ENCODE data around the gene AADAT.

The AADAT gene

GRCh38 chr4:170089668-170090351 lies at the start of gene AADAT:
Gene AADAT, minus strand, starts transcription at chr4:170089956. Its CDS starts 266 bp downstream, at chr4:170089690.
- no peak within 1 kb of the TSS for H3K27ac ChIP-seq
- DNase-seq (ENCODE audit: low read depth, low spot score): no peak
- H3K9ac ChIP-seq (ENCODE audit: insufficient read length): peak within 1 kb of the TSS; percentile 69
- no peaks in the 10 kb centered on the region for H3K36me3 ChIP-seq (ENCODE audit: insufficient read depth, low read length)
- H3K9me3 ChIP-seq (ENCODE audit: low read depth, low read length): no peaks in the 10 kb centered on the region
- TF ChIP-seq EZH2 (IDR thresholded peaks at IDR 0.05) (no peak), FOXP2 (optimal IDR thresholded peaks at IDR 0.05; ENCODE audit: control extremely low read depth, extremely low read length, insufficient read depth) (no peak), POLR2AphosphoS5 (IDR thresholded peaks at IDR 0.05; ENCODE audit: borderline replicate concordance, low read depth, low read length) (no peak)
- peak within 1 kb of the TSS; percentile 90 for H3K4me3 ChIP-seq

DNA sequence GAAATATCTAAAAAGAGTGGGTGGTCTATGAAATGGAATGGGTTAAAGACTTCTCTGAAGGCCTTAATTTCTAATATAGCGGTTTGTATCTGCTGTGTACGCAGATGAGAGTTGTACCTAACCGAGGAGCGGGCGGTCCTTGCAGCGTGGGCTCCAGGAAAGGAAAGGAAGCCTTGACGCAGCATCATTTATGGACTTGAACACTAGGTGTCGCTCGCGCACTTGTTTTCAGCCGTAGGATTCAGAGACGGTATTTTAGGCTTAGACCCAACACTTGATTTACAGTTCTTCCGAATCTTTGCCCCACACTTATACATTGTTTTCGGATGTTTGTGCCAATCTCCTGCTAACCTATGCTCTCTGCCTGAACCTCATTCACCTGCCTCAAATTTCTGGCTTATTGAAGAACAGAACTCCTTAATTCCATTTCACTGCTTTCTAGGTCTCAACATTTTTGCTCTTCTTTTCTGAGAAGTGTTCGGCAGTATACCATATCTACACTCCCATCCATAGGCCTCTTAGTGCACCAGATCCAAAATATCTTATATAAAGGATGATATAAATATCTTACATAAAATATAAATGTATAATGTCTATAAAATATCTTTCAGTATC lies 48.9 kb upstream of the AADAT start:
- H3K36me3 ChIP-seq (ENCODE audit: insufficient read depth, low read length): no peaks in the 10 kb centered on the region
- TF ChIP-seq EZH2 (IDR thresholded peaks at IDR 0.05) (no peak), POLR2AphosphoS5 (IDR thresholded peaks at IDR 0.05; ENCODE audit: borderline replicate concordance, low read depth, low read length) (no peak), FOXP2 (optimal IDR thresholded peaks at IDR 0.05; ENCODE audit: control extremely low read depth, extremely low read length, insufficient read depth) (no peak)
- peak; percentile 52 for DNase-seq (ENCODE audit: low read depth, low spot score)
- no peak overlapping the region for H3K27ac ChIP-seq
- H3K9ac ChIP-seq (ENCODE audit: insufficient read length): no peak overlapping the region
- H3K4me3 ChIP-seq: 0 out of 2 replicates have a peak overlapping the region, but pooled peaks have one; percentile 35
- H3K9me3 ChIP-seq (ENCODE audit: low read depth, low read length): no peaks in the 10 kb centered on the region

DNA sequence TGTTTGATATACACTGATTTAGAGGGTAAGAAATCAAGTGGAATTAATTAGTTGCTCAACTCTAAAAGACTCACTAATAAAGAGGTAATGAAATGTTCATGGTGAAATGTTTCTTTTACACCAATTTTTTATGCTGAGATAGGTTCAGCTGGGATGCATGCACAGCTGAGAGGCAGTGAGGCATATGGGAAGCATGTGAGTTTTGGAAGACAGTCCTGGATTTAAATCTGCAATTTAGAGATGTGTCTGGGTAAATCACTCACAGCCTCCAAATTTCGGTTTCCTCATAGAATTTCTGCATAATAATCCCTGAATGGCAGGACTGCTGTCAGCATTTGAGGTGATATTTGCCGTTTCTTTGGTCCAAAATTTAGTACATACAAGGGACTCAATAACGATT lies 48.2 kb upstream of the AADAT start:
- no peak overlapping the region for H3K9ac ChIP-seq (ENCODE audit: insufficient read length)
- no peaks in the 10 kb centered on the region for H3K9me3 ChIP-seq (ENCODE audit: low read depth, low read length)
- H3K4me3 ChIP-seq: no peak overlapping the region
- DNase-seq (ENCODE audit: low read depth, low spot score): no peak
- TF ChIP-seq EZH2 (IDR thresholded peaks at IDR 0.05): no peak
- no peak for TF ChIP-seq FOXP2 (optimal IDR thresholded peaks at IDR 0.05; ENCODE audit: control extremely low read depth, extremely low read length, insufficient read depth)
- TF ChIP-seq POLR2AphosphoS5 (IDR thresholded peaks at IDR 0.05; ENCODE audit: borderline replicate concordance, low read depth, low read length): no peak
- H3K27ac ChIP-seq: no peak overlapping the region
- no peaks in the 10 kb centered on the region for H3K36me3 ChIP-seq (ENCODE audit: insufficient read depth, low read length)

GRCh38 chr4:170137466-170137865 lies 47.7 kb upstream of the AADAT start:
- Histone ChIP-seq H3K9me3 (ENCODE audit: low read depth, low read length) (no peaks in the 10 kb centered on the region), H3K27ac (no peak overlapping the region), H3K9ac (ENCODE audit: insufficient read length) (no peak overlapping the region), H3K4me3 (no peak overlapping the region), H3K36me3 (ENCODE audit: insufficient read depth, low read length) (no peaks in the 10 kb centered on the region)
- DNase-seq (ENCODE audit: low read depth, low spot score): no peak
- no peak for TF ChIP-seq POLR2AphosphoS5 (IDR thresholded peaks at IDR 0.05; ENCODE audit: borderline replicate concordance, low read depth, low read length)
- no peak for TF ChIP-seq FOXP2 (optimal IDR thresholded peaks at IDR 0.05; ENCODE audit: control extremely low read depth, extremely low read length, insufficient read depth)
- no peak for TF ChIP-seq EZH2 (IDR thresholded peaks at IDR 0.05)

DNA sequence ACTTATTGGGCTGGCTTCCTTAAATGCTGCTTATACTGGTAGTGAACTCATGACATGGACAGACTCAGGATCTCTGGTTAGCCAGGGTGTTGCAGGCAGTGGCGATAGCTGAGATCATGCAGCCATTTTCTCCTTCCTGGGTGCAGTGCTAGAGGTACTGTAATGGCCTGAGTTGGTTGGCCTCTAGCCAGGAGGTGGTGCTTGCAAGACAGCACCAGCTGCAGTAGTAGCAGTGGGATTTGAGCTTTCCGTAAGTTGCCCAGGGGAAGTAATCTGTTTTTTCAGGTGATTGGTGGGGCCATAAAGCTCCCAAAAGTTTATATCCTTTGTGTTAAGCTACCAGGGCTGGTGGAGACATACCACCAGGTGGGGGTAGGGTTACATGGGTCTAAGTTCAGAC lies 45.1 kb upstream of the AADAT start:
- H3K36me3 ChIP-seq (ENCODE audit: insufficient read depth, low read length): no peaks in the 10 kb centered on the region
- no peak overlapping the region for H3K4me3 ChIP-seq
- no peak overlapping the region for H3K27ac ChIP-seq
- DNase-seq (ENCODE audit: low read depth, low spot score): no peak
- H3K9ac ChIP-seq (ENCODE audit: insufficient read length): no peak overlapping the region
- H3K9me3 ChIP-seq (ENCODE audit: low read depth, low read length): no peaks in the 10 kb centered on the region
- no peak for TF ChIP-seq POLR2AphosphoS5 (IDR thresholded peaks at IDR 0.05; ENCODE audit: borderline replicate concordance, low read depth, low read length)
- TF ChIP-seq FOXP2 (optimal IDR thresholded peaks at IDR 0.05; ENCODE audit: control extremely low read depth, extremely low read length, insufficient read depth): no peak

- H3K36me3 ChIP-seq (ENCODE audit: insufficient read depth, low read length): no peaks in the 10 kb centered on the region
- no peaks in the 10 kb centered on the region for H3K9me3 ChIP-seq (ENCODE audit: low read depth, low read length)
- H3K4me3 ChIP-seq: no peak overlapping the region
- H3K27ac ChIP-seq: no peak overlapping the region
- H3K9ac ChIP-seq (ENCODE audit: insufficient read length): no peak overlapping the region
- no peak for DNase-seq (ENCODE audit: low read depth, low spot score)
- TF ChIP-seq POLR2AphosphoS5 (IDR thresholded peaks at IDR 0.05; ENCODE audit: borderline replicate concordance, low read depth, low read length): no peak
- no peak for TF ChIP-seq FOXP2 (optimal IDR thresholded peaks at IDR 0.05; ENCODE audit: control extremely low read depth, extremely low read length, insufficient read depth)
- no peak for TF ChIP-seq EZH2 (IDR thresholded peaks at IDR 0.05)
Observed at GRCh38 chr4:170128219-170128804, 38.6 kb upstream of the AADAT start.

DNA sequence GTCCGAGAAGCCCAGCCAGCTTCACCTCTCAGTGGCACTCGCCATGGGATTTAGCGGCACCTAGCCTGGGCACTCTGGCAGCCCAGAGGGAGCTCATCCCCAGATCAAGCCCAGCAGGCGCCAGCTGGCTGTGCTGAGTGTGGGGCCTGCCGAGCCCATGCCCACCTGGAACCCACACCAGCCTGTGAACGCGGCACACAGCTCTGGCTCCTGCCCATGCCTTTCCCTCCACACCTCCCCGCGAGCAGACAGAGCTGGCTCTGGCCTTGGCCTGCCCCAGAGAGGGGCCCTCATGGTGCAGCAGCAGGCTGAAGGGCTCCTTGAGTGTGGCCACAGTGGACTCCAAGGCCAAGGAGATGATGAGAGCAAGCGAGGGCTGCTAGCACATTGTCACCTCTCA lies 38.0 kb upstream of the AADAT start:
- H3K36me3 ChIP-seq (ENCODE audit: insufficient read depth, low read length): no peaks in the 10 kb centered on the region

GRCh38 chr4:170124406-170124805 lies 34.6 kb upstream of the AADAT start:
- H3K9ac ChIP-seq (ENCODE audit: insufficient read length): no peak overlapping the region
- DNase-seq (ENCODE audit: low read depth, low spot score): no peak
- H3K27ac ChIP-seq: no peak overlapping the region
- TF ChIP-seq FOXP2 (optimal IDR thresholded peaks at IDR 0.05; ENCODE audit: control extremely low read depth, extremely low read length, insufficient read depth) (no peak), POLR2AphosphoS5 (IDR thresholded peaks at IDR 0.05; ENCODE audit: borderline replicate concordance, low read depth, low read length) (no peak), EZH2 (IDR thresholded peaks at IDR 0.05) (no peak)
- H3K36me3 ChIP-seq (ENCODE audit: insufficient read depth, low read length): no peaks in the 10 kb centered on the region
- no peak overlapping the region for H3K4me3 ChIP-seq
- H3K9me3 ChIP-seq (ENCODE audit: low read depth, low read length): no peaks in the 10 kb centered on the region

More for the DNA sequence above, 38.0 kb upstream of the AADAT start:
- Histone ChIP-seq H3K27ac (no peak overlapping the region), H3K9ac (ENCODE audit: insufficient read length) (no peak overlapping the region), H3K9me3 (ENCODE audit: low read depth, low read length) (no peaks in the 10 kb centered on the region), H3K4me3 (no peak overlapping the region)
- DNase-seq (ENCODE audit: low read depth, low spot score): no peak
- no peak for TF ChIP-seq POLR2AphosphoS5 (IDR thresholded peaks at IDR 0.05; ENCODE audit: borderline replicate concordance, low read depth, low read length)
- TF ChIP-seq EZH2 (IDR thresholded peaks at IDR 0.05): no peak
- no peak for TF ChIP-seq FOXP2 (optimal IDR thresholded peaks at IDR 0.05; ENCODE audit: control extremely low read depth, extremely low read length, insufficient read depth)
